Measurements from ENCODE around the gene INSR.

Gene INSR

DNA sequence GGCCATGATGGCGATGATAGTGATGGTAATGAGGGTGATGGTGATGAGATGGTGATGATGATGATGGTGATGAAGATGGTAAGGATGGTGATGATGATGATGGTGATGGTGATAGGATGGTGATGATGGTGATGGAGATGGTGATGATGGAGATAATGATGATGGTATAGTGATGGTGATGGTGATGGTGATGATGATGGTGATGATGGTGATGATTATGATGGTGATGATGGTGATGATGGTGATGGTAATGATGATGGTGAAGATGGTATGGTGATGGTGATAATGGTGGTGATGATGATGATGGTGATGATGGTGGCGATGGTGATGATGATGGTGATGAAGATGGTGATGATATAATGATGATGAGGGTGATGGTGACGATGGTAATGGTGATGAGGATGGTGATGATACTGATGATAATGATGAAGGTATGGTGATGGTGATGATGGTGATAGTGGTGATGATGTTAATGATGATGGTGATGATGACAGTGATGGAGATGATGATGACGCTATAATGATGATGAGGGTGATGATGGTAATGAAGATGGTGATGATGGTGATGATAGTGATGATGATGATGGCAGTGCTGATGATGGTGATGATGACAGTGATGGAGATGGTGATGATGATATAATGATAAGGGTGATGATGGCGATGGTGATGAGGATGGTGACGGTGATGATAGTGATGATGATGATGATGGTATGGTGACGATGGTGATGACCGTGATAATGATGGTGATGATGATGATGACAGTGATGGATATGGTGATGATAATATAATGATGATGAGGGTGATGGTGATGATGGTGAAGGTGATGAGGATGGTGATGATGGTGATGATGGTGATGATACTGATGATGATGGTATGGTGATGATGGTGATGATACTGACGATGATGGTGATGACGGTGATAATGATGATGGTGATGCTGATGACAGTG lies 187.2 kb downstream of the INSR start:
- CTCF ChIA-PET, result no interaction called here
- H3K4me3 ChIP-seq (ENCODE audit: low read depth, low read length), result no peak overlapping the region
- TF ChIP-seq, protein P1, sequence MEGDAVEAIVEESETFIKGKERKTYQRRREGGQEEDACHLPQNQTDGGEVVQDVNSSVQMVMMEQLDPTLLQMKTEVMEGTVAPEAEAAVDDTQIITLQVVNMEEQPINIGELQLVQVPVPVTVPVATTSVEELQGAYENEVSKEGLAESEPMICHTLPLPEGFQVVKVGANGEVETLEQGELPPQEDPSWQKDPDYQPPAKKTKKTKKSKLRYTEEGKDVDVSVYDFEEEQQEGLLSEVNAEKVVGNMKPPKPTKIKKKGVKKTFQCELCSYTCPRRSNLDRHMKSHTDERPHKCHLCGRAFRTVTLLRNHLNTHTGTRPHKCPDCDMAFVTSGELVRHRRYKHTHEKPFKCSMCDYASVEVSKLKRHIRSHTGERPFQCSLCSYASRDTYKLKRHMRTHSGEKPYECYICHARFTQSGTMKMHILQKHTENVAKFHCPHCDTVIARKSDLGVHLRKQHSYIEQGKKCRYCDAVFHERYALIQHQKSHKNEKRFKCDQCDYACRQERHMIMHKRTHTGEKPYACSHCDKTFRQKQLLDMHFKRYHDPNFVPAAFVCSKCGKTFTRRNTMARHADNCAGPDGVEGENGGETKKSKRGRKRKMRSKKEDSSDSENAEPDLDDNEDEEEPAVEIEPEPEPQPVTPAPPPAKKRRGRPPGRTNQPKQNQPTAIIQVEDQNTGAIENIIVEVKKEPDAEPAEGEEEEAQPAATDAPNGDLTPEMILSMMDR (IDR thresholded peaks at IDR 0.05; ENCODE audit: insufficient read depth, low read length, missing control alignments), result no peak
- POLR2A ChIA-PET, result no interaction called here
- no peak for DNase-seq (ENCODE audit: low read depth, low spot score)

DNA sequence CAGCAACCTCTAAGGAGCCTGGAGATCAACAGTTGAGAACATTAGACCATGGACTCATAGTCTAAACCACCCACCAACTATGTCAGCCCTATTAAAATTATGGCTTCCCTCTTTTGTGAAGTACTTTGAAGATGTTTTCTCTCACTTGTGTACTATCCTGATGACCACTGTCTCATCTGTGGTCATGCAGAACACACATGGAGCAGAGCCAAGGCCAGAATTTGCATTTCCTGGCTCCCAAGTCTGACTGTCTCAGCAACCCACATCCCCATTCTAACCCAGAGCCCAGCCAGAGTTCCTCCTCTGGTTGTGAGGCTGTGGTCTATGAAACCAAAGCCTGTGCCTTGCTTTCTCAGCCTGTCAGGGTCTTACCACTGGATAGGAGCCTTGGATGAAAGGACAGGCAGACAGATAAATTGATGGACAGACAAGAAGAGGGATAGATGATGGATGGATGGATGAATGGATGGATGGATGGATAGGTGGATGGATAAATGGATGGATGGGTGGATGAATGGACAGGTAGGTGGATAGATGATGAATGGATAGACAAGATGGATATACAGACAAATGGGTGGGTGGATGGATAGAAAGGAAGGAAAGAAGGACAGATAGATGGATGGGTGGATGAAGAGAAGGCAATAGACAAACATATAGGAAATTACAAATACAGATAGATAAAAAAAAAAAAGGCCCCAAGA lies 189.3 kb downstream of the INSR start:
- H3K4me3 ChIP-seq (ENCODE audit: low read depth, low read length), result no peak overlapping the region
- TF ChIP-seq, protein P1 (IDR thresholded peaks at IDR 0.05; ENCODE audit: insufficient read depth, low read length, missing control alignments), result no peak
- DNase-seq (ENCODE audit: low read depth, low spot score), result no peak
- ChIA-PET CTCF (interaction anchor here (1.0 to 7.1 kb wide), 2 partner anchors 234 to 250 kb away, joined by 7 to 167 read pairs; no protein-coding TSS in a partner anchor), POLR2A (no interaction called here)

DNA sequence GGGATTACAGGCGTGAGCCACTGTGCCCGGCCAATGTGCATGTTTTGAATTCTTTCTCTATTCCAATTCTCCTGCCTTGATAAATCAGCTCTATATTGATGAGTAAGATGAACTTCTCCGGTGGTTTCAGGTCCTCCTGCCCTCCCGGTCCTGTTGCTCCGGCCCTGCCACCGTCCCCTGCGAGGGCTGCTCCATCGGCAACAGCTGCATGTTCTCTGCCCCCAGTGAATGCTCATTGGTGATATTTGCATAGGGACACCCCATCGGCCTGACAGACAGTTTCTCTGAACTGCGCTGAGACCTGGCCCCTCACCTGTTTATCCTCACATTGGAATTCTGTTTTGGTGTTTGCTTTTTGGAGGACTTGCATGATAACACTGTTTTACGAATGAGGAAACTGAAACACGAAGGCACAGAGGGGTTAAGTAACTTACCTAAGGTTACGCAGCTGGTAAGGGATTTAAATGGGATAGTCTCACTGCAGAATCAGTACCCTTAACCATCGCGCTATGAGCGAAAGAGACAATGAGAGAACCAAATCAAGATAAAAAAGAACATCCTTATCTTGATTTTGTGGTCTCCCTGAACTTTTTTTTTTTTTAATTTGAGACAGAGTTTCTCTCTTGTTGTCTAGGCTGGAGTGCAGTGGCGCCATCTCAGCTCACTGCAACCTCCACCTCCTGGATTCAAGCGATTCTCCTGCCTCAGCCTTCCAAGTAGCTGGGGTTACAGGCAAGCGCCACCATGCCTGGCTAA lies 192.5 kb downstream of the INSR start:
- POLR2A ChIA-PET, result no interaction called here
- no peak for DNase-seq (ENCODE audit: low read depth, low spot score)
- TF ChIP-seq, protein P1 (IDR thresholded peaks at IDR 0.05; ENCODE audit: insufficient read depth, low read length, missing control alignments), result no peak
- CTCF ChIA-PET, result interaction anchor here (0.9 to 7.1 kb wide), 31 partner anchors 10 to 700 kb away, joined by 3 to 167 read pairs (median 5); partner anchors contain the start of genes ARHGEF18, INSR and TRAPPC5
- H3K4me3 ChIP-seq (ENCODE audit: low read depth, low read length), result no peak overlapping the region

DNA sequence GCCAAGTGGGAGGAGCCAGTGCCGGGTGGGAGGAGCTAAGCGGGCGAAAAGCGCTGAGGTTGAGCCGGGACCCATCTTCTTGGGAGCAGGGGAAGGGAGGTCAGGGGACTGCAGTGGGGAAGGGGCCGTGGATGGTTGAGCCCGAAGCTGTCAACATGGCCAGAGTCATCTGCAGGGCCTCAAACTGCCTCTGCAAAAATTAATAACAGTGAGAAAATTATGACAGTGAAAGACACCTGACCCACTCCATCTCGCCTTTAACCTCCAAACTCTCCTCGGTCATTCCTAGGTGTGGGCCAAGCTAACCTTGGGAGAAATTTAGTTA lies 194.7 kb downstream of the INSR start:
- no peak for DNase-seq (ENCODE audit: low read depth, low spot score)
- TF ChIP-seq, protein P1 (IDR thresholded peaks at IDR 0.05; ENCODE audit: insufficient read depth, low read length, missing control alignments), result no peak
- ChIA-PET CTCF (interaction anchor here (0.6 to 7.1 kb wide), 12 partner anchors 13 to 702 kb away, joined by 3 to 167 read pairs (median 4); partner anchors contain the start of gene TRAPPC5), POLR2A (interaction anchor here (0.5 to 1.4 kb wide), 3 partner anchors 14 to 375 kb away, joined by 3 to 4 read pairs (median 4); no protein-coding TSS in a partner anchor)
- H3K4me3 ChIP-seq (ENCODE audit: low read depth, low read length), result peak overlapping the region; percentile 81

DNA sequence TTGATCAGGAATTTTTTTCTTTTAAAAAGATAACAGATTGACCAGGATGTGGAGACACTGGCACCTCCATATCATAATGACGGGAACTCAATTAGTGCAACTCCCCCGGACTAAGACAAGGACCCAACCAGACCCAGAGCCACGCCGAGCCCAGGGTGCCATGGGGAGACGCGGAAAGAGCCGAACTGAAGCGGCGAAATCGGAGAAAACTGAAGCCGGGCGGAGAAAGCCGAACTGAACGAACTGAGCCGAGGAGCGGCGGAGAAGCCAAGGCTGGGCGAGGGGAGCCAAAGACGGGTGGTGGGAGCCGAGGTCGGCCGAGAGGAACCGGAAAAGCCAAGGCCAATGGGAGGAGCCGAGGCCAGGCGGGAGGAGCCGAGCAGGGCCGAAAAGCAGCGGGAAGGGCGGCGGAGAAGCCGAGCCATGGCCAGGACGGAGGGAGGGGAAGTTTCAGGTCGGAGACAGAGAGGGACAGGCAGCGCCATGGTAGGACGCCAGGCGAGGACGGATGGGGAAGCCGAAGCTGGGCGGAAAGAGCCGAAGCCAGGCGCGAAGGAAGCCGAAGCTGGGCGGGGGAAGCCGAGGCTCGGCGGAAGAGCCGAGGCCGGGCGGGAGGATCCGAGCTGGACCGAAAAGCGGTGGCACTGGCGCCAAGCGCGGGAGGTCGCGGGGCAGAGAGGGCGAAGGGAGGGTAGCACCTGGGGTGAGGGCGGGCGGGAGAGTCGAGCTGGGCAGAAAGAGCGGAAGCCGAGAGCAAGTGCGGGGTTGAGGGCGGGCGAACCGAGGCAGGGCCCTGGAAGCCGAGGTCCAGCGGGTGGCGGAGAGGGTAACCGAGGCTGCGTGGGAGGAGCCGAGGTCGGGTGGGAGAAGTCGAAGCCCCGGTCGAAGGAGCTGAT lies 195.3 kb downstream of the INSR start:
- peak; percentile 28 for DNase-seq (ENCODE audit: low read depth, low spot score)
- ChIA-PET CTCF (interaction anchor here (0.7 to 7.1 kb wide), 9 partner anchors 10 to 701 kb away, joined by 3 to 167 read pairs (median 4); partner anchors contain the start of gene TRAPPC5), POLR2A (interaction anchor here (0.5 to 1.4 kb wide), 6 partner anchors 13 to 375 kb away, joined by 3 to 4 read pairs (median 4); partner anchors contain the start of gene ZNF557)
- H3K4me3 ChIP-seq (ENCODE audit: low read depth, low read length), result peak overlapping the region; percentile 81
- TF ChIP-seq, protein P1 (IDR thresholded peaks at IDR 0.05; ENCODE audit: insufficient read depth, low read length, missing control alignments), result no peak

Data from AG04449 (cell line).